H54 (cell line): Measurements from ENCODE around the gene VTCN1.
"Not testable (repeated sequence)": the region's sequence is repeated elsewhere in the genome, so short reads cannot be mapped to it uniquely, and the experiment has no call there.

Source experiments
- DNase-seq: peaks from one replicate; pipeline ENCODE4 v3.0.0; 2011; ENCODE audit warnings: low spot score, mixed read lengths; ENCODE audit not compliant: insufficient read length
- FAIRE-seq: peaks from 3 replicates; lab custom pipeline; 2011; peaks lifted over from hg19 to GRCh38; lab: Jason Lieb, UNC
- POLR2A ChIP-seq: IDR thresholded peaks from 2 replicates; pipeline ENCODE4 v1.6.1; 2011; ENCODE audit warnings: low read depth, mild to moderate bottlenecking, low read length

Gene VTCN1

GRCh38 chr1:117118137-117118536 is 92.6 kb downstream of the VTCN1 start:
- no peak for FAIRE-seq

GRCh38 chr1:117117697-117118096 is 93.0 kb downstream of the VTCN1 start:
- DNase-seq (no peak), FAIRE-seq (no peak)
- TF ChIP-seq POLR2A, result no peak

More at GRCh38 chr1:117118137-117118536, 92.6 kb downstream of the VTCN1 start:
- no peak for DNase-seq
- TF ChIP-seq POLR2A, result no peak

GRCh38 chr1:117116784-117117130 is 94.0 kb downstream of the VTCN1 start:
- no peak for FAIRE-seq

GRCh38 chr1:117116090-117116783 is 94.5 kb downstream of the VTCN1 start:
- DNase-seq (no peak), FAIRE-seq (no peak)
- no peak for TF ChIP-seq POLR2A

More at GRCh38 chr1:117116784-117117130, 94.0 kb downstream of the VTCN1 start:
- no peak for TF ChIP-seq POLR2A
- DNase-seq, result no peak

GRCh38 chr1:117114877-117115276 is 95.8 kb downstream of the VTCN1 start:
- DNase-seq, result no peak
- no peak for FAIRE-seq
- TF ChIP-seq POLR2A, result no peak

GRCh38 chr1:117113199-117113598 is 97.5 kb downstream of the VTCN1 start:
- DNase-seq, result no peak
- TF ChIP-seq POLR2A, result no peak
- FAIRE-seq, result no peak

GRCh38 chr1:117112047-117112717 is 98.5 kb downstream of the VTCN1 start:
- FAIRE-seq, result no peak
- no peak for TF ChIP-seq POLR2A
- DNase-seq, result no peak

- FAIRE-seq (peak; percentile 27), DNase-seq (no peak)
- TF ChIP-seq POLR2A, result no peak
These were observed 100.0 kb downstream of the VTCN1 start for GRCh38 chr1:117110774-117111173.

GRCh38 chr1:117107364-117107763 is 103.4 kb downstream of the VTCN1 start:
- no peak for FAIRE-seq
- TF ChIP-seq POLR2A, result no peak
- no peak for DNase-seq

GRCh38 chr1:117106478-117106877 is 104.2 kb downstream of the VTCN1 start:
- no peak for FAIRE-seq
- no peak for TF ChIP-seq POLR2A
- no peak for DNase-seq

- TF ChIP-seq POLR2A, result no peak
- FAIRE-seq (no peak), DNase-seq (no peak)
These were observed 105.0 kb downstream of the VTCN1 start for GRCh38 chr1:117105722-117106121.

GRCh38 chr1:117104986-117105385 is 105.7 kb downstream of the VTCN1 start:
- TF ChIP-seq POLR2A, result no peak
- no peak for FAIRE-seq

GRCh38 chr1:117101858-117102257 is 108.9 kb downstream of the VTCN1 start:
- FAIRE-seq, result not testable (repeated sequence)

More at GRCh38 chr1:117104986-117105385, 105.7 kb downstream of the VTCN1 start:
- DNase-seq, result no peak

GRCh38 chr1:117101334-117101733 is 109.4 kb downstream of the VTCN1 start:
- no peak for DNase-seq
- no peak for TF ChIP-seq POLR2A
- FAIRE-seq, result no peak

More at GRCh38 chr1:117101858-117102257, 108.9 kb downstream of the VTCN1 start:
- not testable (repeated sequence) for DNase-seq
